ENCODE measurements around the gene PRKAR1B. TPM values are rescaled to one million over a fixed set of nuclear protein-coding genes. Genes with fewer than 3 reads are reported as not detected.

PRKAR1B gene
- total RNA-seq, 1 donor from 2014 or later = 11.8 TPM

DNA sequence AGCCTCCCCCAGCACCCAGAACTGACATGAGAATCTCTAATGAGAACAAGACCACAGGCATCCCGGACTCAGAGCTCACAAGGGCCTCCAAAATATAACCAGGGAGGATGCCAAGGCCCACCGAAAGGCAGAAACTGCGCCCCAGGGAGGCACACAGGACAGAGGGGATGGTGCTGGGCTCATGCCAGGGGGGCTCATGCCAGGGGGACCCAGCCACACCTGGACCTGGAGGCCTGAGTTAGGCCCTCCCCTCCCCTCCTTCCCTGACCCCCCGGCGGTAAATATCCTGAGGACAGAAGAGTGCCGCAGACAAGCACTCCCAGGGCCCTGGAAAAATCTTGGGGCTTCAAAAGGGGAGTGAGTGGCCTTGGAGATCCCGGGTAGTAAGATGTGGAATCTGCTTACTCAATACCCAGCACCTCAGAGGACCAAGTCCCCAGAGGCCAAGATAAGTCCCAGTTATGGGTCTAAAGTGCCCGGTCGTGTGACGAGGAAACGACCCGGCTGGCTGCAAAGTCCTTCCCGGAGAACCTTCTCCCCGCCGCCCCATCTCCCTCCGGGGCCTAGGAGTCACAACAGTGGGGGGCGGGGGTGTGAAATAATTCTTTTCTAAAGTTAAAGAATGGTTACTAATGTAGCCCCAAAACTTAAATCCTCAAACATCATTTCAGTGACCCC is 219.3 kb downstream of the PRKAR1B start:
- H3K27me3 ChIP-seq = no peaks in the 10 kb centered on the region
- H3K27ac ChIP-seq = no peak overlapping the region
- H4K20me1 ChIP-seq (ENCODE audit: low read depth) = no peaks in the 10 kb centered on the region
- no peak overlapping the region for H3K4me2 ChIP-seq
- no peaks in the 10 kb centered on the region for H3K36me3 ChIP-seq
- no peak overlapping the region for H2AFZ ChIP-seq (replicated peaks)
- Mint-ChIP-seq H3K27ac (no peak overlapping the region), H3K9me3 (no peaks in the 10 kb centered on the region), H3K4me3 (no peak overlapping the region), H3K27me3 (ENCODE audit: insufficient read depth, low read depth) (peaks cover 6% of the 10 kb centered on the region), H3K36me3 (no peaks in the 10 kb centered on the region), H3K4me1 (peaks cover 8% of the 10 kb centered on the region)
- no peak for DNase-seq (ENCODE audit: low spot score)
- H3K4me1 ChIP-seq = no peaks in the 10 kb centered on the region
- no peaks in the 10 kb centered on the region for H3K9me3 ChIP-seq (ENCODE audit: low read depth)
- no peaks in the 10 kb centered on the region for H3F3A ChIP-seq (ENCODE audit: low read depth)
- no peaks in the 10 kb centered on the region for H3K79me2 ChIP-seq (ENCODE audit: low read depth)
- TF ChIP-seq EZH2phosphoT487 (IDR thresholded peaks at IDR 0.05) = no peak
- no peak for TF ChIP-seq EZH2 (IDR thresholded peaks at IDR 0.05)
- no peak overlapping the region for H3K4me3 ChIP-seq
- no peak overlapping the region for H3K9ac ChIP-seq

DNA sequence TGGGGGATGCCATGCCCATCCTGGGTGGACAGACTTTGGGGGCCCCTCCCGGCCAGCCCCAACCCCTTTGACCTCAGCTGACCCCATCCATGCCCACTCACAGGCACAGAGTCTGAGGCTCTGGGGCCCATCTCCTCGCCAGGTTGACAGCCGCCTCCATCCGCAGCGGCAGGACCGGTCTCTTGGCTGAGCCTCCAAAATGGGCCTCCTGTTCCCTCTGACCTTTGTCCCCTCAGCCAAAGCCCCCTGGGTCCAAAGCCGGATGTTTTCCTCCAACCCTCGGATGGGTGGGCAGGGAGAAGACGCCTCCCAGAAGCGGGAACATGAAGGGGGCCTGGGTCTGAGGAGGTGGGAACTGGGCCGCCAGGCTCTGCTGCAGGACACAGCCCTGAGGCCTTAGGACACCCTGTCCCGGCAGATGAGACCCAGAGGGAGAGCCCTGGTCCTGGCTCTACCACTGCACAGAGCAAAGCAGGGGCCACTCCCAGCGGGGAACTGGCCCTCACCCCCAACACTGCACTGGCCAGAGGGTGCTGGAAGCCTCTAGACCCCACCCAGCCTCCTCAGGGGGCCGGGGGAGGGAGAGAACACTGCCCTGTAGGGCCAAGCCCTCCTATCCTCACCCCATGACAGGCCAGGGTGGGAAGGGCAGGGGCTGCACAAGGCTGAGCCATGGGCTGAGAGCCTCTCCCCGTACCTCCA is 220.0 kb downstream of the PRKAR1B start:
- Histone ChIP-seq H3K4me2 (no peak overlapping the region), H3K36me3 (no peaks in the 10 kb centered on the region), H3K4me3 (no peak overlapping the region), H2AFZ (replicated peaks) (no peak overlapping the region), H3K9ac (no peak overlapping the region), H3K27ac (no peak overlapping the region), H3K27me3 (no peaks in the 10 kb centered on the region), H3K79me2 (ENCODE audit: low read depth) (no peaks in the 10 kb centered on the region), H3K9me3 (ENCODE audit: low read depth) (no peaks in the 10 kb centered on the region), H4K20me1 (ENCODE audit: low read depth) (no peaks in the 10 kb centered on the region), H3F3A (ENCODE audit: low read depth) (no peaks in the 10 kb centered on the region), H3K4me1 (no peaks in the 10 kb centered on the region)
- H3K4me3 Mint-ChIP-seq = no peak overlapping the region
- no peak for TF ChIP-seq EZH2phosphoT487 (IDR thresholded peaks at IDR 0.05)
- TF ChIP-seq EZH2 (IDR thresholded peaks at IDR 0.05) = no peak
- TF ChIP-seq, protein P1, sequence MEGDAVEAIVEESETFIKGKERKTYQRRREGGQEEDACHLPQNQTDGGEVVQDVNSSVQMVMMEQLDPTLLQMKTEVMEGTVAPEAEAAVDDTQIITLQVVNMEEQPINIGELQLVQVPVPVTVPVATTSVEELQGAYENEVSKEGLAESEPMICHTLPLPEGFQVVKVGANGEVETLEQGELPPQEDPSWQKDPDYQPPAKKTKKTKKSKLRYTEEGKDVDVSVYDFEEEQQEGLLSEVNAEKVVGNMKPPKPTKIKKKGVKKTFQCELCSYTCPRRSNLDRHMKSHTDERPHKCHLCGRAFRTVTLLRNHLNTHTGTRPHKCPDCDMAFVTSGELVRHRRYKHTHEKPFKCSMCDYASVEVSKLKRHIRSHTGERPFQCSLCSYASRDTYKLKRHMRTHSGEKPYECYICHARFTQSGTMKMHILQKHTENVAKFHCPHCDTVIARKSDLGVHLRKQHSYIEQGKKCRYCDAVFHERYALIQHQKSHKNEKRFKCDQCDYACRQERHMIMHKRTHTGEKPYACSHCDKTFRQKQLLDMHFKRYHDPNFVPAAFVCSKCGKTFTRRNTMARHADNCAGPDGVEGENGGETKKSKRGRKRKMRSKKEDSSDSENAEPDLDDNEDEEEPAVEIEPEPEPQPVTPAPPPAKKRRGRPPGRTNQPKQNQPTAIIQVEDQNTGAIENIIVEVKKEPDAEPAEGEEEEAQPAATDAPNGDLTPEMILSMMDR (IDR thresholded peaks at IDR 0.05) = no peak
- no peak overlapping the region for H3K27ac Mint-ChIP-seq
- no peaks in the 10 kb centered on the region for H3K36me3 Mint-ChIP-seq
- peaks cover 6% of the 10 kb centered on the region for H3K27me3 Mint-ChIP-seq (ENCODE audit: insufficient read depth, low read depth)
- H3K4me1 Mint-ChIP-seq = peaks cover 13% of the 10 kb centered on the region
- H3K9me3 Mint-ChIP-seq = no peaks in the 10 kb centered on the region
- no peak for DNase-seq (ENCODE audit: low spot score)

DNA sequence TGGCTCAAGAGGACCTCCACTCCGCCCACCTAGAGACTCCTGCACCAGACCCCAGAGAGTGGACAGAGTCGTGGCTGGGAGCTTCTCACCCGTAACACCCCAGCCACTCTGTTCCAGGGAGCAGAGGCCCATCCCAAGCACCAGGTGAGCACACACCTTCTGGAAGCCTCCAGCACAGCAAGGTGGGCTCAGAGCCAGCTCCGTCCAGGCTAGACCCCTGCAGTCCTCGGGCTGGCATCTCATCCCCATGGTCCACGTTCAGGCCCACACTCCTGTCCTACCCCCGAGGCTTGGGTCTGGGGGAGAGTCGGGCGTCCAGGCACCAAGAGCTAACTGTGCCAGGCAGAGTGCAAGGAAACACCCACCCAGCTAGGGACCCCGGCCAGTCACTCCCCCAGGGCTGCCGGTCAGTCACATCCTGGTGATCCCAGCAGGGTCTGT is 220.7 kb downstream of the PRKAR1B start:
- H3K4me1 Mint-ChIP-seq = peaks cover 13% of the 10 kb centered on the region
- Histone ChIP-seq H3K27me3 (no peaks in the 10 kb centered on the region), H3K4me1 (no peaks in the 10 kb centered on the region), H2AFZ (replicated peaks) (no peak overlapping the region), H3K36me3 (no peaks in the 10 kb centered on the region), H3K4me3 (no peak overlapping the region), H3K79me2 (ENCODE audit: low read depth) (no peaks in the 10 kb centered on the region), H3K9ac (no peak overlapping the region), H4K20me1 (ENCODE audit: low read depth) (no peaks in the 10 kb centered on the region), H3K27ac (no peak overlapping the region), H3K4me2 (no peak overlapping the region), H3K9me3 (ENCODE audit: low read depth) (no peaks in the 10 kb centered on the region), H3F3A (ENCODE audit: low read depth) (no peaks in the 10 kb centered on the region)
- no peak overlapping the region for H3K27ac Mint-ChIP-seq
- no peaks in the 10 kb centered on the region for H3K9me3 Mint-ChIP-seq
- TF ChIP-seq EZH2 (IDR thresholded peaks at IDR 0.05) = no peak
- no peak for TF ChIP-seq EZH2phosphoT487 (IDR thresholded peaks at IDR 0.05)
- TF ChIP-seq, protein P1 (IDR thresholded peaks at IDR 0.05) = no peak
- peaks cover 6% of the 10 kb centered on the region for H3K27me3 Mint-ChIP-seq (ENCODE audit: insufficient read depth, low read depth)
- DNase-seq (ENCODE audit: low spot score) = no peak
- H3K36me3 Mint-ChIP-seq = no peaks in the 10 kb centered on the region
- H3K4me3 Mint-ChIP-seq = no peak overlapping the region

DNA sequence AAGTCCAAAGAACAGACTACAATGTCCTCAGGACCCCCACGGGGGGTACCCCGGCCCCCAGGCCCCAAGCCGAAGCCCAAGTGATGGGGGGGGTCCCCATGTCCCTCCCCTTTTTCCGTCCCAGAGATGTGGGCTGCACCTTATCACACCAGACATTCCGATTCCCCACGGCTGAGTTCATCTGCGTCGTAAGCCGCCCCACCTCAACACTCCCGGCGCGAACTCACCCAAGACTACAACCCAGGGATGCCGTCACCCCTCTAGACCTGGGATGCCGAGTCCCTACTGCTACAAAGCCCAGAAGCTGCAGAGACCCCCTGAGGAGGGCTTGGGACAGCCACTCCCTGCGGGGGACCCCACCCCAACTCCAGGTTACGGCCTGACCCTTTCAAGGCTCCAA is 221.9 kb downstream of the PRKAR1B start:
- Mint-ChIP-seq H3K36me3 (no peaks in the 10 kb centered on the region), H3K27ac (peak overlapping the region; percentile 91), H3K9me3 (no peaks in the 10 kb centered on the region), H3K4me3 (peak overlapping the region; percentile 35), H3K4me1 (peaks cover 17% of the 10 kb centered on the region), H3K27me3 (ENCODE audit: insufficient read depth, low read depth) (peaks cover 6% of the 10 kb centered on the region)
- no peaks in the 10 kb centered on the region for H4K20me1 ChIP-seq (ENCODE audit: low read depth)
- H3K79me2 ChIP-seq (ENCODE audit: low read depth) = no peaks in the 10 kb centered on the region
- H3K4me3 ChIP-seq = no peak overlapping the region
- H3K27ac ChIP-seq = no peak overlapping the region
- H3F3A ChIP-seq (ENCODE audit: low read depth) = no peaks in the 10 kb centered on the region
- no peaks in the 10 kb centered on the region for H3K9me3 ChIP-seq (ENCODE audit: low read depth)
- TF ChIP-seq EZH2 (IDR thresholded peaks at IDR 0.05) = no peak
- no peak for TF ChIP-seq EZH2phosphoT487 (IDR thresholded peaks at IDR 0.05)
- no peak overlapping the region for H2AFZ ChIP-seq (replicated peaks)
- H3K27me3 ChIP-seq = no peaks in the 10 kb centered on the region
- no peaks in the 10 kb centered on the region for H3K4me1 ChIP-seq
- H3K4me2 ChIP-seq = no peak overlapping the region
- H3K9ac ChIP-seq = no peak overlapping the region
- no peaks in the 10 kb centered on the region for H3K36me3 ChIP-seq
- DNase-seq (ENCODE audit: low spot score) = no peak
